ENCODE measurements around the gene TTC7B. TPM values are rescaled to one million over a fixed set of nuclear protein-coding genes. Genes with fewer than 3 reads are reported as not detected.
A peak's percentile ranks its signal among the peaks of the same experiment; 100 is the strongest.

Gene TTC7B
- total and polyA plus RNA-seq, 9 of the 15 experiments (the other 6 are each of a cell fraction or from before 2014, with no cell fraction given) = 2.2 to 77.2 (median 36.7) TPM

- TF ChIP-seq ZBTB11 (CRISPR knock-in tag; IDR thresholded peaks at IDR 0.05) = peak in 2 of 3 experiments; percentile 89 to 98; a peak in 4 of 6 replicates
- TF ChIP-seq NR2C2 (CRISPR knock-in tag; IDR thresholded peaks at IDR 0.05) = no peak
- TF ChIP-seq NR2C2 (tag; IDR thresholded peaks at IDR 0.05) = 0 out of 2 replicates have a peak, but pooled peaks have one; percentile 12
- no peak for TF ChIP-seq ZNF3 (CRISPR knock-in tag; IDR thresholded peaks at IDR 0.05)
- 0 out of 4 replicates have a peak, but pooled peaks of 1 of the 2 experiments have one; percentile 19 for TF ChIP-seq NRF1 (conservative IDR thresholded peaks at IDR 0.05 in 1 of 2, IDR thresholded peaks at IDR 0.05 in 1 of 2)
- peak; percentile 14; the same call in 1 of the 2 replicates for TF ChIP-seq JUND (IDR thresholded peaks at IDR 0.05; ENCODE audit: borderline replicate concordance, low read depth, low read length)
- no peak for TF ChIP-seq JUND (tag; IDR thresholded peaks at IDR 0.05; ENCODE audit: borderline replicate concordance, low read depth, low read length)
- TF ChIP-seq CBX5 (IDR thresholded peaks at IDR 0.05; ENCODE audit: borderline replicate concordance, low read depth) = no peak
- TF ChIP-seq ZEB2 (IDR thresholded peaks at IDR 0.05) = peak; percentile 80
- TF ChIP-seq RBFOX2 (IDR thresholded peaks at IDR 0.05; ENCODE audit: low read depth, low read length) = peak; percentile 61
- peak; percentile 89 for TF ChIP-seq PHF20 (IDR thresholded peaks at IDR 0.05; ENCODE audit: partially characterized antibody)
- TF ChIP-seq CHD2 (IDR thresholded peaks at IDR 0.05; ENCODE audit: low read depth, low read length) = no peak
- no peak for TF ChIP-seq NR0B1 (IDR thresholded peaks at IDR 0.05; ENCODE audit: partially characterized antibody)
These were observed 315.4 kb downstream of the TTC7B start (continued) for GRCh38 chr14:90500665-90501370.

All from K562 (cell line).